Stimulated activated CD8-positive, alpha-beta memory T cell treated with anti-CD3 and anti-CD28 coated beads, Interleukin-2, amount 100 ng/mL, for 1 hour (primary cell): ENCODE measurements around the gene NF1.
"Not testable (repeated sequence)": the region's sequence is repeated elsewhere in the genome, so short reads cannot be mapped to it uniquely, and the experiment has no call there.

Experiments used
- DNase-seq, 2 donors: peaks; one replicate each; pipeline ENCODE4 v3.0.0-alpha.2; 2020; ENCODE audit warnings: low read depth in 2 of 2

Gene NF1

GRCh38 chr17:31256936-31257335 lies 162.2 kb downstream of the NF1 start:
- no peak for DNase-seq

- DNase-seq, result no peak
Measured at GRCh38 chr17:31260151-31260550, 165.4 kb downstream of the NF1 start.

DNA sequence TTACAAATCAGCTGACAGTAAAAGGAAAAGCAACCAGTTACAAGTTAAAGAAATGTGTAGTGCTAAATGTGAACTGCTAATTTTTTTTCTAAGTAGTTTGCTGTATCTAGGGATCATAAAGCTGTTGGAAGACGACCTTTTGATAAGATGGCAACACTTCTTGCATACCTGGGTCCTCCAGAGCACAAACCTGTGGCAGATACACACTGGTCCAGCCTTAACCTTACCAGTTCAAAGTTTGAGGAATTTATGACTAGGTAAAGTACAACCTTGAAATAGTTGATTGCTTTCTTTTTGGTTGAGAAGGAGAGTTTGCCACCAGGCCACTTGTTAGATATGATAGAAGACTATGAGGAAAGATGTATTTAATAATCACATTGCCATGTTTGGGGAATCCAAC lies 166.8 kb downstream of the NF1 start:
- no peak for DNase-seq

- DNase-seq, result not testable (repeated sequence)
Measured at GRCh38 chr17:31262923-31263322, 168.1 kb downstream of the NF1 start.

DNA sequence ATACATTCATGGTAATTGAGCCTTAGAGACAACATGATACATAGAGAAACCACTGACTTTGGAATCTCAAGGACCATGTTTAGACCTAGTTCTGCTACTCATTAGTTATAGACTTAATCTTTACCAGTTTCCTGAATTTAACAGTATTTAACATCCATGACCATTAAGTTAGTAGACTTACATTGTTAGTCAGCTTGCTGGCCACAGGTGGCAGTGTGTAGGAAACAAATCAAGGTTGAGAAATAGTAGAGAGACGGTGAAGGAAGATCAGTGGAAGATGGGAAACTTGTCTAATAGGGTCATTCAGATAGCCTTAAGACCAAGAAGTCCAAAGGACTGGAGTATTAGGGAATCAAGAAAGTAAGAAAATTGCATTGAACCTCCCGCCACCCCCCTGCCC lies 171.3 kb downstream of the NF1 start:
- DNase-seq, result no peak

- DNase-seq, result no peak
Measured at GRCh38 chr17:31269036-31269577, 174.3 kb downstream of the NF1 start.

- DNase-seq, result no peak
Measured at GRCh38 chr17:31269578-31269983, 174.8 kb downstream of the NF1 start.

DNA sequence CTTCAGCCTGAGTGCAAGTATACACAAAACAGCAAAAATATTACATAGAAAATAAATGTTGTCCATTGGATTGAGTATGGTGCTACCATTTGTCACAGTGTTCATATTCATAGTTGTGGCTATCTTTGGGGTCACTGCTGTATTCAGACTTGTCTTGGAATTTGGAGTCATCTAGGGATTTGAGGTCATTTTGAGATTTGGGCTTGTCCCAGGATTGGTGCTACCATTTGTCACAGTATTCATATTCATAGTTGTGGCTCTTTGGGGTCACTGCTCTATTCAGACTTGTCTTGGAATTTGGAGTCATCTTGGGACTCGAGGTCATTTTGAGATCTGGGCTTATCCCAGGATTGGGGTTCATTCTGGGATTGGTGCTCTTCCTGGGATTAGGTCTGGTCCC lies 177.5 kb downstream of the NF1 start:
- DNase-seq, result no peak

DNA sequence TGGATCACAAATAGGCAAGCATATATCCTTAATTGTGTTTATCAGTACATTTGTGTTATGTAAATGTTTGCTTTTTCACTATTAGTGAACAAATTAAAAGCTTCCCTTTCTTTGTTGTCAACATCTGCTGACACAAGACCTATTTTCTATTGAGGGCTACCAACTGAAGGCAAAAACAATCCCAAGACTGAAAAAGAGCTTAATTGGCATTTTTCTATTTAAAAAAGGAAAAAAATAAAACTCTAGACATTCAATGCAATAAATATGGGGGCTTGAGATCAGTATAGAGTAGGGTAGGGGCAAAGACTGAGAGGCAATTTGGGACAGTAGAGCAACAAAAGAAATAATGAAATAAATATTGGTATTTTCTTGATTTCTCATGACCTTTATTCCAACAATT lies 178.0 kb downstream of the NF1 start:
- no peak for DNase-seq

- DNase-seq, result no peak
Measured at GRCh38 chr17:31273516-31273915, 178.7 kb downstream of the NF1 start.

DNA sequence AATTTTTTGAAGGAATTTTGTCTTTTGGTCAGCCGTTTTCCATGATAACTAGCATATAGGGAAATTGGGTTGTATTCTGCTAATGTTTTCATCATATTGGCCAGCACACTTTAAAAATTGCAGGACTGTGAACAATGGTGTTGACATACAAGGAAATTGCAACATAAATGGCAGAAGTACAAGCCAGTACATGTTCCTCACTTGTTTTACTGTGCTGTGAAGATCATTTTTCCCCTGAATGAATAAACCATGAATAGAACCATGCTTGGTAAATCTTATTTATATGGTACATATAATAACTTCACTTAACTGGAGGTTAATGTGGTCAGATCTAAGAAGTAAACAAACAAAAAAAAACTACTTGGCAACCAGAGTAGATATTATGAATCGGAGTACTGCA lies 179.5 kb downstream of the NF1 start:
- no peak for DNase-seq

- DNase-seq, result no peak
Measured at GRCh38 chr17:31275116-31275515, 180.3 kb downstream of the NF1 start.

GRCh38 chr17:31279401-31279800 lies 184.6 kb downstream of the NF1 start:
- DNase-seq, result no peak

DNA sequence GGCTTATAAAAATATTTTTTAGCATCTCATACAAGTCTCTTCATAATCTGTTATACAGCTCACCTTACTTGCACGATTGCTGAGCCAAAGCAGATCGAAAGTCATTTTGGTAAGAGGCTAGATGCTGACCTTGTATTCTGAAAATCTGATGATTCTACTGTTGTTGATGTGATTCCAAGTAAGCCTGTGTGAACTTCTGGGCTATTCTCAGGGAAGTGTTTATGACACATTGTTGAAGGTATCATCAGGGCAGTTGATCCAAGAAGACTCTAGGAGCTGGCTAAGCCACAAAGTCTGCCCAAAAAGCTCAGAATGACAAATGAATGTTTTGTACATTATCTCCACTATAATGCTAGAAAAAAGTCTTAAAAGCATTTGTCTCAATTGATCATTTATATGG lies 186.3 kb downstream of the NF1 start:
- DNase-seq, result no peak

DNA sequence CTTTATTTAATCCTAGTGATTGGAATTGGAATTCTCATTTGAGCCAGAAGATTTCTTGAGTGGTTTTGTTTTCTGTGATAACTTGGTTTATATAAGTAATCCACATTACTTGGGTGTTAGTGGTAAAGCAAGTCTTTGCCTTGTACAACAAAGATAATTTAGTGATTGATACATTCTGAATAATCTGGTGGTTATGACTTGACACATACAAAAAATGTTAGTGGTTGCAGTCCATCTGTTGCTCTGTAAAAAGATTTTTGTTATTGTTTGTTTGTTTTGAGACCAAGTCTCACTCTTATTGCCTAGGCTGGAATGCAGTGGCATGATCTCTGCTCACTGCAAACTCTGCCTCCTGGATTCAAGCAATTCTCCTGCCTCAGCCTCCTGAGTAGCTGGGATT lies 189.1 kb downstream of the NF1 start:
- DNase-seq, result no peak

GRCh38 chr17:31286587-31286986 lies 191.8 kb downstream of the NF1 start:
- no peak for DNase-seq

DNA sequence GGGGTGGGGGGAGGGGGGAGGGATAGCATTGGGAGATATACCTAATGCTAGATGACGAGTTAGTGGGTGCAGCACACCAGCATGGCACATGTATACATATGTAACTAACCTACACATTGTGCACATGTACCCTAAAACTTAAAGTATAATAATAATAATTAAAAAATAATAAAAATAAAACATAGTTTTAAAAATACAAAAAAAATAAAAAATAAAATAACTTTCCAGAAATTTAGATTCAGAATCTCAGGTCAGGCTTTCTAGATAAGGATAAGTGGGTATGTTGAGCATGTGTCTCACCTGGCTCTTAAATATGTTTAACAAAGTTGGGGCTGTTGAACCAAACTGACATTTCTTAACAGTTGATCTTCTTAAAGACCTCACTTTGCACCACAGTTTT lies 193.2 kb downstream of the NF1 start:
- DNase-seq, result not testable (repeated sequence)

GRCh38 chr17:31289790-31290189 lies 195.0 kb downstream of the NF1 start:
- DNase-seq, result no peak

- DNase-seq, result no peak
Measured at GRCh38 chr17:31291820-31292219, 197.0 kb downstream of the NF1 start.

- DNase-seq, result no peak
Measured at GRCh38 chr17:31293581-31293980, 198.8 kb downstream of the NF1 start.

DNA sequence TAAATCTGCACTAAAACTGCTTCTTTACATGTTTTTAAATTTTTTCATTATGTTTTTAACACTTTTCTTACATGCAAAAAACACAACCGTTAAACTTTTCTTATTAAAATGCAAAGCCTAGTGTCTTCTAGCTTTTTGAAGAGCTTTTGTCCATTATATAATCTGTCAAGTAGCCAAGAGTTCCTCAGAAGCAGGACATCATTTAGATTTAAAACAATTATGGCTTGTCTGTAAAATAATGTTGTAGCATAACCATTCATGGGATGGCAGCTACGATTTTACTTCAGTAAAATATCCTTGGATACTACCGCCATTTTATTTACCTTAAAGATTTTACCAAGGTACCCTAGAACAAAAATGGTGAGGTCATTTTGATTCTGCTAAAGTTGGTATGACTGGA lies 199.5 kb downstream of the NF1 start:
- DNase-seq, result no peak

- no peak for DNase-seq
Measured at GRCh38 chr17:31294820-31295488, 200.2 kb downstream of the NF1 start.

- DNase-seq, result no peak
Measured at GRCh38 chr17:31295489-31295871, 200.7 kb downstream of the NF1 start.

- DNase-seq, result no peak
Measured at GRCh38 chr17:31296142-31296541, 201.4 kb downstream of the NF1 start.
